ENCODE results near the gene IL34. TPM values are rescaled to one million over a fixed set of nuclear protein-coding genes. Genes with fewer than 3 reads are reported as not detected.

Gene IL34
- total RNA-seq, 3 donors from 2014 or later (not counting 1 experiment from before 2014, with no cell fraction given), result 0.48 to 0.54 TPM; not detected in 1

DNA sequence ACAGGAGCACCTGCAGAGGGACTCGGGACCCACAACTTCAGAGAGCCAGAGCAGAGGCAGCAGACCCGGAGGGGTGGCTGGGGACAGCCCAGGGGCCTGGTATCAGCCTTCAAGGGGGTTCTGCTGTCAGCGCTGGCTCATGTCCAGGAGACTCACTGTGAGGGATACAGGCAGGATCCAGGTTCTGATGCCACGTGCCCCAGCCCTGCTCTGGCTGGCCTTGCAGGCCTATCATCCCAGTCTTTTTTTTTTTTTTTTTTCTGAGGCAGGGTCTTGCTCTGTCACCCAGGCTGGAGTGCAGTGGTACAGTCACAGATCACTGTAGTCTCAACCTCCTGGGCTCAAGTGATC, 48.5 kb downstream of the IL34 start:
- 93% methylated on average over 4 of the region's 4 CpGs for WGBS (ENCODE audit: insufficient coverage)
- ATAC-seq (no peak), DNase-seq (no peak)
- TF ChIP-seq, protein P1, sequence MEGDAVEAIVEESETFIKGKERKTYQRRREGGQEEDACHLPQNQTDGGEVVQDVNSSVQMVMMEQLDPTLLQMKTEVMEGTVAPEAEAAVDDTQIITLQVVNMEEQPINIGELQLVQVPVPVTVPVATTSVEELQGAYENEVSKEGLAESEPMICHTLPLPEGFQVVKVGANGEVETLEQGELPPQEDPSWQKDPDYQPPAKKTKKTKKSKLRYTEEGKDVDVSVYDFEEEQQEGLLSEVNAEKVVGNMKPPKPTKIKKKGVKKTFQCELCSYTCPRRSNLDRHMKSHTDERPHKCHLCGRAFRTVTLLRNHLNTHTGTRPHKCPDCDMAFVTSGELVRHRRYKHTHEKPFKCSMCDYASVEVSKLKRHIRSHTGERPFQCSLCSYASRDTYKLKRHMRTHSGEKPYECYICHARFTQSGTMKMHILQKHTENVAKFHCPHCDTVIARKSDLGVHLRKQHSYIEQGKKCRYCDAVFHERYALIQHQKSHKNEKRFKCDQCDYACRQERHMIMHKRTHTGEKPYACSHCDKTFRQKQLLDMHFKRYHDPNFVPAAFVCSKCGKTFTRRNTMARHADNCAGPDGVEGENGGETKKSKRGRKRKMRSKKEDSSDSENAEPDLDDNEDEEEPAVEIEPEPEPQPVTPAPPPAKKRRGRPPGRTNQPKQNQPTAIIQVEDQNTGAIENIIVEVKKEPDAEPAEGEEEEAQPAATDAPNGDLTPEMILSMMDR (IDR thresholded peaks at IDR 0.05), result no peak
- H3K4me3 Mint-ChIP-seq, result no peak overlapping the region
- intact Hi-C loops (cut with micrococcal nuclease), result no loop called here
- H3K36me3 Mint-ChIP-seq, result no peaks in the 10 kb centered on the region
- Histone ChIP-seq H3K36me3 (ENCODE audit: control insufficient read depth, insufficient read depth, low read length) (peaks cover 2% of the 10 kb centered on the region), H3K4me3 (ENCODE audit: low read length) (no peak overlapping the region), H3K9me3 (ENCODE audit: control insufficient read depth, insufficient read depth, low read length) (no peaks in the 10 kb centered on the region), H3K4me1 (ENCODE audit: control insufficient read depth, insufficient read depth, low read length) (peaks cover 27% of the 10 kb centered on the region), H3K27ac (ENCODE audit: low read length) (no peak overlapping the region), H3K27me3 (ENCODE audit: control insufficient read depth, insufficient read depth, low read length) (no peaks in the 10 kb centered on the region)
- H3K27me3 Mint-ChIP-seq (ENCODE audit: low read depth in 2 of 2), result no peaks in the 10 kb centered on the region
- no peaks in the 10 kb centered on the region for H3K9me3 Mint-ChIP-seq
- peaks cover 0 to 31% of the 10 kb centered on the region in 2 donors for H3K4me1 Mint-ChIP-seq
- H3K27ac Mint-ChIP-seq, result no peak overlapping the region

DNA sequence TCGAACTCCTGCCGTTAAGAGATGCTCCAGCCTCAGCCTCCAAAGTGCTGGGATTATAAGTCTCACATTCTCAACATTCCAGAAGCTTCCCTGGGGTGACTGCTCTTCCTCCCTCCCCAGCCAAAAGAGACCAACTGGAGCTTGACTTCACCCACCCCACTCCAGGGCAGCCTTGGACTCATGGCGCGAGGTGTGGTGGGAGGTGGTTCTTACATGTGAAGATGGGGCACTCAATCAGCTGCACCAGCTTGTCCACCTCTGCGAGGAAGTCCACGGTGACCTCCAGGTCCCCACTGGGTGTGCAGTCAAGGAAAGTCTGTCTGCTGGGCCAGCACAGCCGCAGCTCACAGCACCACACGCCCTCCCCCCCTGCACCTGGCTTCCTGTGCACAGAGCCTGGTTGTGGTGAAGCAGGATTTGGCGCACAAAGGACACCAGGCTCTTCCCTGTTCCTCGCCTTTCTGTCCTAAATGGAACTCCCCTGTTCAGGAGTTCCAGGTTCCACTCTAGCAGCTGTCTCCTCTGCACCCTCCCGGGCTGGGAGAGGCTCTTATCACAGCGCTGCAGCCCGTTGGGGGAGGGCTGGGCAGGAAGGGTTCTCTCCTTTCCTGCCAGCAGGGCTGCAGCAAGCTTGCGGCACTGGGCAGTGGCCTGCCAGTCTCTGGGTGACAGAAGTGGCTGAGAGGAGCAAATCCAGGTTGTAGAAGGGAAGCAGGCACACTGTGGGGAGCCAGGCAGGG, 49.1 kb downstream of the IL34 start:
- peaks cover 2% of the 10 kb centered on the region for H3K36me3 ChIP-seq (ENCODE audit: control insufficient read depth, insufficient read depth, low read length)
- peaks cover 27% of the 10 kb centered on the region for H3K4me1 ChIP-seq (ENCODE audit: control insufficient read depth, insufficient read depth, low read length)
- Mint-ChIP-seq H3K27ac (peak overlapping the region in 1 of 2 donors; percentile 62), H3K9me3 (no peaks in the 10 kb centered on the region), H3K4me3 (no peak overlapping the region), H3K4me1 (peaks cover 0 to 31% of the 10 kb centered on the region in 2 donors), H3K27me3 (ENCODE audit: low read depth in 2 of 2) (no peaks in the 10 kb centered on the region), H3K36me3 (no peaks in the 10 kb centered on the region)
- no peak overlapping the region for H3K4me3 ChIP-seq (ENCODE audit: low read length)
- intact Hi-C loops (cut with micrococcal nuclease), result no loop called here
- TF ChIP-seq, protein P1 (IDR thresholded peaks at IDR 0.05), result no peak
- no peaks in the 10 kb centered on the region for H3K9me3 ChIP-seq (ENCODE audit: control insufficient read depth, insufficient read depth, low read length)
- ATAC-seq (peak in 1 of 3 donors; percentile 53), DNase-seq (peak in 1 of 2 donors; percentile 43)
- 33% methylated on average over 12 of the region's 14 CpGs for WGBS (ENCODE audit: insufficient coverage)
- H3K27me3 ChIP-seq (ENCODE audit: control insufficient read depth, insufficient read depth, low read length), result no peaks in the 10 kb centered on the region
- H3K27ac ChIP-seq (ENCODE audit: low read length), result no peak overlapping the region

DNA sequence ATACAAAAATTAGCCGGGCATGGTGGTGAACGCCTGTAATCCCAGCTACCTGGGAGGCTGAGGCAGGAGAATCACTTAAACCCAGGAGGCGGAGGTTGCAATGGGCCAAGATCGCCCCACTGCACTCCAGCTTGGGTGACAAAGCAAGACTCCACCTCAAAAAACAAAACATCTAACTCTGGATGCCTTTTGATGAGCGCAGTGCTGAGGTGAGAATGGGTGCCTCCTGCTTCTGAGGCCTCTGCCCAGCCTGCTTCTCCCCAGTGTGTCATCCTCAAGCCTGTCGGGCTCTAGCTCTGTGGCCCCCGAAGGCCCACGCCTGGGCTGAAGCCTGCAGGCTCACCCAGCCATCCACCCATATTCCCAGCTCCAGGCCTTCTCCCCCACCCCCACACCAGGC, 50.0 kb downstream of the IL34 start:
- peaks cover 0 to 35% of the 10 kb centered on the region in 2 donors for H3K4me1 Mint-ChIP-seq

More for the DNA sequence above, 50.0 kb downstream of the IL34 start:
- 95% methylated on average over 8 of the region's 8 CpGs for WGBS (ENCODE audit: insufficient coverage)
- Histone ChIP-seq H3K27me3 (ENCODE audit: control insufficient read depth, insufficient read depth, low read length) (no peaks in the 10 kb centered on the region), H3K4me3 (ENCODE audit: low read length) (no peak overlapping the region), H3K27ac (ENCODE audit: low read length) (no peak overlapping the region), H3K9me3 (ENCODE audit: control insufficient read depth, insufficient read depth, low read length) (no peaks in the 10 kb centered on the region), H3K4me1 (ENCODE audit: control insufficient read depth, insufficient read depth, low read length) (peaks cover 27% of the 10 kb centered on the region), H3K36me3 (ENCODE audit: control insufficient read depth, insufficient read depth, low read length) (peaks cover 2% of the 10 kb centered on the region)
- H3K27ac Mint-ChIP-seq, result peak overlapping the region in 1 of 2 donors; percentile 86
- no peak overlapping the region for H3K4me3 Mint-ChIP-seq
- H3K27me3 Mint-ChIP-seq (ENCODE audit: low read depth in 2 of 2), result no peaks in the 10 kb centered on the region
- ATAC-seq, result no peak
- no peaks in the 10 kb centered on the region for H3K36me3 Mint-ChIP-seq
- peak in 1 of 2 donors; percentile 24 for DNase-seq
- intact Hi-C loops (cut with micrococcal nuclease), result no loop called here
- H3K9me3 Mint-ChIP-seq, result no peaks in the 10 kb centered on the region
- TF ChIP-seq, protein P1 (IDR thresholded peaks at IDR 0.05), result no peak

Data from natural killer cell (primary cell).